ENCODE data around the gene NEURL4. TPM values are rescaled to one million over a fixed set of nuclear protein-coding genes. Genes with fewer than 3 reads are reported as not detected.
"Not testable (repeated sequence)": the region's sequence is repeated elsewhere in the genome, so short reads cannot be mapped to it uniquely, and the experiment has no call there.

The NEURL4 gene
- total RNA-seq, 3 donors from 2014 or later (not counting 1 experiment from before 2014, with no cell fraction given) = 48.9 to 57.9 (median 51.4) TPM

DNA sequence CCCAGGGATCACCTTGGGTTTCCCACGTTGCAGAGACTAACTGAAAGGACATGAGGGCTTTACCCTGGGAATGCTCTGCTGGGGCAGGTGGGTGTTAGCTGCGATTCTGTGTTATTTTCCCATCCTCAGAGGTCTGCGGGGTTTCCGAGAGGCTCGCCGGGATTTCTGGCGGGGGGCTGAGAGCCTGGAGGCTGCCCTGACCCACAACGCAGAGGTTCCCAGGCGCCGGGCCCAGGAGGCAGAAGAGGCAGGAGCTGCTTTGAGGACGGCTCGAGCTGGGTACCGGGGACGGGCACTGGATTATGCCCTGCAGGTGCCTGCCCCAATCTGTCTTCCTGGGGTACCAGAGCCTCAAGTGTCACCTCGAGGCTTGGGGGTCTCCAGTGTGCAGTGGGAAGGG is 14.1 kb upstream of the NEURL4 start:
- 92% methylated on average over 15 of the region's 15 CpGs for WGBS (ENCODE audit: insufficient coverage)
- Histone ChIP-seq H3K27ac (ENCODE audit: low read length) (no peak overlapping the region), H3K36me3 (ENCODE audit: control insufficient read depth, insufficient read depth, low read length) (peaks cover 87% of the 10 kb centered on the region), H3K4me3 (ENCODE audit: low read length) (no peak overlapping the region), H3K27me3 (ENCODE audit: control insufficient read depth, insufficient read depth, low read length) (no peaks in the 10 kb centered on the region), H3K4me1 (ENCODE audit: control insufficient read depth, insufficient read depth, low read length) (peaks cover 25% of the 10 kb centered on the region), H3K9me3 (ENCODE audit: control insufficient read depth, insufficient read depth, low read length) (no peaks in the 10 kb centered on the region)
- Mint-ChIP-seq H3K36me3 (no peaks in the 10 kb centered on the region), H3K9me3 (no peaks in the 10 kb centered on the region), H3K4me1 (peaks cover 6 to 27% of the 10 kb centered on the region in 2 donors), H3K27ac (no peak overlapping the region), H3K4me3 (no peak overlapping the region), H3K27me3 (ENCODE audit: low read depth in 2 of 2) (no peaks in the 10 kb centered on the region)
- ATAC-seq = no peak
- intact Hi-C loops (cut with micrococcal nuclease) = no loop called here
- TF ChIP-seq, protein P1, sequence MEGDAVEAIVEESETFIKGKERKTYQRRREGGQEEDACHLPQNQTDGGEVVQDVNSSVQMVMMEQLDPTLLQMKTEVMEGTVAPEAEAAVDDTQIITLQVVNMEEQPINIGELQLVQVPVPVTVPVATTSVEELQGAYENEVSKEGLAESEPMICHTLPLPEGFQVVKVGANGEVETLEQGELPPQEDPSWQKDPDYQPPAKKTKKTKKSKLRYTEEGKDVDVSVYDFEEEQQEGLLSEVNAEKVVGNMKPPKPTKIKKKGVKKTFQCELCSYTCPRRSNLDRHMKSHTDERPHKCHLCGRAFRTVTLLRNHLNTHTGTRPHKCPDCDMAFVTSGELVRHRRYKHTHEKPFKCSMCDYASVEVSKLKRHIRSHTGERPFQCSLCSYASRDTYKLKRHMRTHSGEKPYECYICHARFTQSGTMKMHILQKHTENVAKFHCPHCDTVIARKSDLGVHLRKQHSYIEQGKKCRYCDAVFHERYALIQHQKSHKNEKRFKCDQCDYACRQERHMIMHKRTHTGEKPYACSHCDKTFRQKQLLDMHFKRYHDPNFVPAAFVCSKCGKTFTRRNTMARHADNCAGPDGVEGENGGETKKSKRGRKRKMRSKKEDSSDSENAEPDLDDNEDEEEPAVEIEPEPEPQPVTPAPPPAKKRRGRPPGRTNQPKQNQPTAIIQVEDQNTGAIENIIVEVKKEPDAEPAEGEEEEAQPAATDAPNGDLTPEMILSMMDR (IDR thresholded peaks at IDR 0.05) = no peak
- DNase-seq = no peak

DNA sequence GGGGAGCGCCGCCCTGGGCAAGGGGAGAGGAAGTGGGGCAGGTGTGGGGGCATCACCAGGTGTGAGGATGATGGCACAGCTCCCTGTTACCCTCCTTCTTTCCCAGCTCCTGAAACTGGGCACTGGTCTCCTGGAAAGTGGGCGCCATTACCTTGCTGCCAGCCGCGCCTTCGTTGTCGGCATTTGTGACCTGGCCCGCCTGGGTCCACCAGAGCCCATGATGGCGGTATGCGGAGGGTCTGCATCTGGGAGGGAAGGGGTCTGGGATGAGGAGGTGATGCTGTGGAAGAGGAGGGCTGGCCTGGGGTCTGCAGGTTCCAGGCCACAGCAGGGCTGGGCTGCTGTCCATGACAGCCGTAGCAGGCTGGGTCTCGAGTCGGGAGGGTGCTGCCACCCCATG is 12.7 kb upstream of the NEURL4 start:
- WGBS (ENCODE audit: insufficient coverage) = 97% methylated on average over 13 of the region's 13 CpGs
- Mint-ChIP-seq H3K4me1 (peaks cover 17 to 30% of the 10 kb centered on the region in 2 donors), H3K4me3 (no peak overlapping the region), H3K27me3 (ENCODE audit: low read depth in 2 of 2) (no peaks in the 10 kb centered on the region), H3K36me3 (no peaks in the 10 kb centered on the region), H3K9me3 (no peaks in the 10 kb centered on the region), H3K27ac (peak overlapping the region in 1 of 2 donors; percentile 83)
- intact Hi-C loops (cut with micrococcal nuclease) = no loop called here
- Histone ChIP-seq H3K27ac (ENCODE audit: low read length) (no peak overlapping the region), H3K36me3 (ENCODE audit: control insufficient read depth, insufficient read depth, low read length) (peaks cover 77% of the 10 kb centered on the region), H3K27me3 (ENCODE audit: control insufficient read depth, insufficient read depth, low read length) (no peaks in the 10 kb centered on the region), H3K9me3 (ENCODE audit: control insufficient read depth, insufficient read depth, low read length) (no peaks in the 10 kb centered on the region), H3K4me3 (ENCODE audit: low read length) (no peak overlapping the region), H3K4me1 (ENCODE audit: control insufficient read depth, insufficient read depth, low read length) (peaks cover 39% of the 10 kb centered on the region)
- DNase-seq (no peak), ATAC-seq (no peak)
- TF ChIP-seq, protein P1 (IDR thresholded peaks at IDR 0.05) = no peak

DNA sequence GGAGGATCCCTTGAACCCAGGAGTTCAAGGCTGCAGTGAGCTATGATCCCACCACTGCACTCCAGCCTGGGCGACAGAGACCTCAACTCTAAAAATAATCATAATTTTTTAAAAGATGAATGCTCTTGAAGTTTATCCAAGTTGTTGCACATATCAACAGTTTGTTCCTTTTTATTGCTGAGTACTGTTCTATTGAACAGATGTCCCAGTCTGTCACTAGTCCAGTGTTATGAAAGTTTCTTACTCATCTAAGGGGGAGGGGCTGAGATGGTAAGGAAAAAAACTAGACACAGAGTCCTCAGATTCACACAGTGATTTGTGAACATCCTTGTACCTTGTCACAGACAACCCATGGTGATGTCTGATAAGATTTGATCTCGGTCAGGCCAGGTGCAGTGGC is 11.0 kb upstream of the NEURL4 start:
- H3K4me3 Mint-ChIP-seq = no peak overlapping the region
- peaks cover 63% of the 10 kb centered on the region for H3K36me3 ChIP-seq (ENCODE audit: control insufficient read depth, insufficient read depth, low read length)
- no peak overlapping the region for H3K27ac ChIP-seq (ENCODE audit: low read length)
- intact Hi-C loops (cut with micrococcal nuclease) = no loop called here
- TF ChIP-seq, protein P1 (IDR thresholded peaks at IDR 0.05) = no peak
- H3K36me3 Mint-ChIP-seq = no peaks in the 10 kb centered on the region
- no peaks in the 10 kb centered on the region for H3K9me3 ChIP-seq (ENCODE audit: control insufficient read depth, insufficient read depth, low read length)
- DNase-seq (no peak), ATAC-seq (no peak)
- no peaks in the 10 kb centered on the region for H3K9me3 Mint-ChIP-seq
- H3K4me1 Mint-ChIP-seq = peaks cover 27 to 45% of the 10 kb centered on the region in 2 donors
- peaks cover 56% of the 10 kb centered on the region for H3K4me1 ChIP-seq (ENCODE audit: control insufficient read depth, insufficient read depth, low read length)
- H3K4me3 ChIP-seq (ENCODE audit: low read length) = no peak overlapping the region
- H3K27ac Mint-ChIP-seq = peak overlapping the region; percentile 29 to 47
- no peaks in the 10 kb centered on the region for H3K27me3 ChIP-seq (ENCODE audit: control insufficient read depth, insufficient read depth, low read length)
- 100% methylated on average over 2 of the region's 2 CpGs for WGBS (ENCODE audit: insufficient coverage)
- H3K27me3 Mint-ChIP-seq (ENCODE audit: low read depth in 2 of 2) = no peaks in the 10 kb centered on the region

DNA sequence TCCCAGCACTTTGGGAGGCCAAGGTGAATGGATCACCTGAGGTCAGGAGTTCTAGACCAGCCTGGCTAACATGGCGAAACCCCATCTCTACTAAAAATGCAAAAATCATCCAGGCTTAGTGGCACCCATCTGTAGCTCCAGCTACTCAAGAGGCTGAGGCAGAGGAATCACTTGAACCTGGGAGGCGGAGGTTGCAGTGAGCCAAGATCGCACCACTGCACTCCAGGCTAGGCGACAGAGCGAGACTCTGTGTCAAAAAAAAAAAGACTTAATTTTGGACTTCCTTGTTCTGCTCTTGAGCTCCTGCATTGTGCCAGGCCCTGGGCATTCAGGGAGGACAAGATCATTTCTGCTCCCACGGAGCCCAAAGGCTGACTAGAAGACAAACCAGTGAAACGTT is 8.5 kb upstream of the NEURL4 start:
- DNase-seq; H3K27me3 Mint-ChIP-seq (ENCODE audit: low read depth in 2 of 2); H3K9me3 Mint-ChIP-seq; H3K27me3 ChIP-seq (ENCODE audit: control insufficient read depth, insufficient read depth, low read length); H3K36me3 Mint-ChIP-seq; ATAC-seq; intact Hi-C loops (cut with micrococcal nuclease); H3K9me3 ChIP-seq (ENCODE audit: control insufficient read depth, insufficient read depth, low read length): not testable (repeated sequence)
- peak overlapping the region; percentile 75 for H3K27ac ChIP-seq (ENCODE audit: low read length)
- H3K4me3 ChIP-seq (ENCODE audit: low read length) = peak overlapping the region; percentile 87
- 25% methylated on average over 7 of the region's 7 CpGs for WGBS (ENCODE audit: insufficient coverage)
- H3K4me1 ChIP-seq (ENCODE audit: control insufficient read depth, insufficient read depth, low read length) = peaks cover 63% of the 10 kb centered on the region
- Mint-ChIP-seq H3K27ac (peak overlapping the region; percentile 85 to 91), H3K4me3 (peak overlapping the region; percentile 92), H3K4me1 (peaks cover 28 to 45% of the 10 kb centered on the region in 2 donors)
- H3K36me3 ChIP-seq (ENCODE audit: control insufficient read depth, insufficient read depth, low read length) = peaks cover 40% of the 10 kb centered on the region
